HL-60/S4 treated with phorbol 12-myristate 13-acetate at 8.2 ng/mL for 4 days and 3 days (cell line): ENCODE data around the gene HSD17B1.

Source experiments
- in situ Hi-C: fragments of 300-500 bp; cut with MboI; formaldehyde crosslinking; loops from 2 replicates; pipeline ENCODE4 v1.15.0; 2022; ENCODE audit warnings: low sequenced_read_pairs

Gene HSD17B1

DNA sequence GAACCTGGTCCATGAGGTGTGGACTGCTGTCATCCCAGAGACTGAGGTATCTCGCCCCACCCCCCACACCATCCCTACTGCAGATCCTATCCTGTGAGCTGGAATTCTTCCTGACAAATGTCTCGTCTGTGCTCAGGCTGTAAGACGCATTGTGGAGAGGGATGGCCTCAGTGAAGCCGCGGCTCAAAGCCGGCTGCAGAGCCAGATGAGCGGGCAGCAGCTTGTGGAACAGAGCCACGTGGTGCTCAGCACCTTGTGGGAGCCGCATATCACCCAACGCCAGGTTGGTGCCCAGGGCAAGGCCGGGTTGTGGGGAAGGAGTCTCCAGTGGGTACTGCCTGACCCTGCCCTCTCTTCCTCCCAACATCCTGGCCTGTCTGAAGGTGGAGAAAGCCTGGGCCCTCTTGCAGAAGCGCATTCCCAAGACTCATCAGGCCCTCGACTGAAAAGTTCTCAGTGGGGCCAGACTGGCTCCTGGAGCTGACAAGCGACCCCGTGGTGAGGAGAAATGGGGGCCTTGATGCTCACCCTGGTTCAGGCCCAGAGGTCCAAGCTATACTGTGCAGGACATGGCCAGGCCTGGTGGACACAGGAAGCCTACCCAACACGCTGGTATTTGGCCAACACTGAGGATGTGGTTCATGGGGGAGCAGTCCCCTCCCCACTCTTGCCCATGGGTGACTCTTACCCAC lies 12.9 kb downstream of the HSD17B1 start:
- in situ Hi-C loops: no loop called here

DNA sequence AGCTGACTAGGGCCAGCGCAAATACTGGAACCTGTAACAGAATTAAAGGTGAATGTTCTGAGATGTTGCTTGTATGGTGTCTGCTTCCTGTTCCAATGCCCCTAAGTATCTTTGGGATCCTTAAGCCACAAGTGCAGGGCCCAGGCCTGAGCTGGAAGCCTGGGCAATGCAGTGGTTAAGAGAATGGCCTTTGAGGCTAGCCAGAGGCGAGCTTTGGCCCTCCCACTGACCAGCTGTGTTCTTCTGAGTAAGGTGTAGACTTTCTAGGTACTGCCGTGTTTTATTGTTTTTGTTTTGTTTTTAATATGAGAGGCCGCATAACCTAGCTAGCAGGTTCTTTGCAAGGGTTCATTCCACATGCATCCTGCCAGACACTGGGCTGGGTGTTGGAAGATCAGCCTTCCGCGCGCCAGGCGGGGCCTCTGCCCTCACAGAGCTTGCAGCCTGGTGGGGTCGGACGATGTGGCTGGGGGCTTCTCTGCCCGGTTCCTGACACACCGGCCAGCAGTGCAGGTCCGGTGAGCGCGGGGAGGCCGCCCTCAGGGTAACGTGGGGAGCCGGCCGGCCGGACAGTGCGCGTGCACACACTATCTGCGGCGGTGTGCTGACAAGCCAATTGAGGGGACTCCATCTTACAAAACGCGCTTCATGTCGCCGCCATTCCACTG lies 13.6 kb downstream of the HSD17B1 start:
- in situ Hi-C loops: no loop called here

DNA sequence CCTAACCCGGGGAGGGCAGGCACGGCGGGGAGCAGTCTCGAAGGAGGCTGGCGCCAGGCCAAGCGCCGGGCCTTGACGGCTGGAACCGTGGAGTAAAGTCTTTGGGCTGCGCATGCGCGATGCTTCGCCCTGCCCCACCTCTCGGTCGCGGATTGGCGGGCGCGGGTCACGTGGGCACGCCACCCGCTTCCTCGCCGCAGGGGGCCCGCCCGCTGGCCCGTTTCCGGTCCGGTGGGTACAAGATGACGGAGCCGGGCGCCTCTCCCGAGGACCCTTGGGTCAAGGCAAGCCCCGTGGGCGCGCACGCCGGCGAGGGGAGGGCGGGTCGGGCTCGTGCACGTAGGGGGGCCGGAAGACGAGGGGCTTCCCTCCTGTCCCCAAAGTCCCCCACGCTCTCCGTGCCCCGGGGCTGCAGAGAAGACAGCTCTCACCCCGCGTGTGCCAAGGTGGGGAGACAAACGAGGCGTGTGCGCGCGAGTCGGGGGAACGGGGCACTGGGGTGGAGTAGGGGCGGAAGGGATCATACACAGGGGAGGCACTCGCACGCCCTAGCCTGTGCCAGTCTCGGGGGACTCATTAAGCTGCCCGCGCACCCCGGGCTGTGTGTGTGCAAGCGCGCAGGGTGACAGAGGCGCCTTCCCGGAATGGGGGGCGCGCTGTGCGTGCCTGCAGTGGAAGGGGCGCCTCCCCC lies 14.3 kb downstream of the HSD17B1 start, which contains the start of gene MLX:
Gene MLX (plus strand): TSS at position 218 of the 691 bp plus-strand sequence. CDS start 25 bp downstream, at position 243.
- in situ Hi-C loops: no loop called here

DNA sequence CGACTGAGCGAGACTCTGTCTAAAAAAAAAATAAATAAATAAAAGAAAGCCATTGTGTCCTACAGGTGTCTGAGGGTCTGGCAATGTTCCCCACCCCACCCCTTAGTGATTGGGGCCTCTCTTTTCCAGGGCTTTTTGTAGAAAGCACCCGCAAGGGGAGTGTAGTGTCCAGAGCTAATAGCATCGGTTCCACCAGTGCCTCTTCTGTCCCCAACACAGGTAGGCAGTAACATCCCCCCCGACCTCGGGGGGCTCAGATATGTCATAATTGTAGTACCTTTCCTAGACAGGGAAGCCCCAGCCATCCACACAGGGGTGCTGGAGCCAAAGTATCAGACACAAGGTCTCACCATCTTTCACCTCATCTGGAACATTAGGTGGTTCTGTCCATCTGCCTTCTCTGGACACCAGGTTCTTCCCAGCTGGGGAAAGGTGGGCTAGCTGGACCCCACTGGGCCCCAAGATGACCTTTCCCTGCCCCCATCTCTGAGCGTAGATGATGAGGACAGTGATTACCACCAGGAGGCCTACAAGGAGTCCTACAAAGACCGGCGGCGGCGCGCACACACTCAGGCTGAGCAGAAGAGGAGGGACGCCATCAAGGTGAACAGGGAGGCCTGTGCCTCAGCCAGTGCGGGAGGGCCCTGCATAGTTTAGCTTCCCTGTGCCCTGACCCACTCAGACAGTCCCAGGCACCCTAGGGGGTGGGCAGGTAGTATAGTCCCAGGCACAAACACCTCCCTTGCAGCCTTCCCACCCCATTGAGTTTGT lies 15.8 kb downstream of the HSD17B1 start:
- in situ Hi-C loops: no loop called here

DNA sequence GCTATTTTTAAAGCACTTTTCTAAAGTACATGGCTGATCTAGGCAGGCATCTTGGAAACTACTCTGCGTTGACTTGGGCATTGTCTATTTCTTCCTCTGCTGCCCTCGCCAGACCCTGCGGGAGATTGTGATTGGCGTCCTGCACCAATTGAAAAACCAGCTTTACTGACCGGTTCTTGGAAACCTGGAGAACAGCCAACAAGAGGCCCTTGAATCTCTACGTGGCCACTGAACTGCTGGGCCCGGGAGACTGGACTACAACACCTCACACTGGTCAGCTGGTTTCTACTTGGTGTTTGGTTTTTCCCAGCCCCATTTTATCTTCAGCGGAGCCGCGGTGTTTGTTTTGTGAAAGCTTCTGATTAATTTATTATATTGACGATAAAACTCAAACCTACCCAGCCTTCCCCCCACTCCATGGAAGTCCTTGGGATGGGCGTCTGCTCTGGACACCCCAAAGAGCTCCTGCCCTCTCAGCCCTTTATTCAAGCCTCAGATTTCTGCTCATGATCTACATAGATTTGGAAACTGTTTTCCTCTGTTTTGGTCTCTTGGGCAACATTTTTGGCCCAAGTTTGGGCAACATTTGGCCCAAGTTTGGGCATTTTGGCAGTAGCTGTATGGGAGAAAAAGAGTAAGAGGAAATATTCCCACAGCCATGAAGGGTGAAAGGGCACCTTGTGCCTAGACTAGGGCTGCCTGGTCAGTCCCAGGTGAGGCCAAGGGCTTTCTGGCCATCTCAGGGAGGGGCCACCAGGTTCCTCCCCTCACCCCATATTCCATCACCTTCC lies 18.9 kb downstream of the HSD17B1 start:
- in situ Hi-C loops: no loop called here

DNA sequence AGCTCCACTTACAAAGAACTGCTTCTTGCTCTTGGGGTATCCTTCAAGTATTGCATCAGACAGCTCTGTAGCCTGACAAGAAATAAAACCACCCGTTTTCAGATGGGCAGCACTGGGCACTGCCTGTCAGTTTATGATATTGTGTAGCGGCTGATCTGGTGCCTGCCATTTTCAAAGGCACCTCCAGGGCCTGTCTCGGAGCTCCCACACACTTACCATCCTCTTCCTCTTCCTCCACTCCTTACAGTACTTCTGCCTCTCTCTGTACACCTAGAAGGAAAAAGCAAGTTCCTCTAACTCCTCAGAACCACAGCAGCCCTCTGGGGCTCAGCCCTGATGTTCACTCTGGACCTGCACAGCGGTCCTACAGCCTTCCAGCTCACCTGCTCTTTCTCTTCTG lies 20.4 kb downstream of the HSD17B1 start:
- in situ Hi-C loops: no loop called here

DNA sequence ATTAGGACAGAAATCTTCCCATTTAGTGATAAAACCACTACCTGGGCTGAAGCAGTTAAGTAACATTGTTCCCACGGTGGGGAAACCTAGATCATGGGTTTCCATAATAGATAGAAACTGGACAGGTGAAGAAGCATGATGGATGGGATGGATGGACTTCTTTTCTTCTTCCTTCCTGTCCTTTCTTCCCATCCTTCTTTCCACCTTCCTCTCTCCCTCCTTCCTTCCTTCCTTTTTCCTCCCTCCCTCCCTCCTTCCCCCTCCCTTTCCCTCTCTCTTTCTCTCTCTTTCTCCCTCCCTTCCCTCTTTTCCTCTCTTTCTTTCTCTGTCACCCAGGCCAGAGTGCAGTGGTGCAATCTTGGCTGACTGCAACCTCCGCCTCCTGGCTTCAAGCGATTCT lies 21.7 kb downstream of the HSD17B1 start:
- in situ Hi-C loops: no loop called here

DNA sequence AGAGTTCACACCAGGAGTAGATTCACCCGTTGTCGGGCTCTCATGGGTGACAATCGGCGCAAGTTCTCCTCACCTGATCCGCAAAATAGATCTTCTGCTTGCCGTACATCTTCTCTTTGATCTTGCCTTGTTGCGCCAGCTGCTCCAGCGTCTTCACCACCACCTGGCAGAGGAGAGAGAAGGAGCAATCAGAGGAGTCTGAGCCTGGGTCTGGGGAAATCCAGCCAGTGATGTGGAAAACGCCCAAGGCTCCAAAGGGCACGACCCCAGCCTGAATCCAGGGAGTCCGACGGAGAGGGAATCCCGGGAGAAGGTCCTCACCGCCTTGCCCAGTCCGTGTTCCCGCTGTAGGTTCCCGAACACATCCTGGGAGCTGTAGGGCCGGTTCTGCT lies 24.4 kb downstream of the HSD17B1 start:
- in situ Hi-C loops: no loop called here

DNA sequence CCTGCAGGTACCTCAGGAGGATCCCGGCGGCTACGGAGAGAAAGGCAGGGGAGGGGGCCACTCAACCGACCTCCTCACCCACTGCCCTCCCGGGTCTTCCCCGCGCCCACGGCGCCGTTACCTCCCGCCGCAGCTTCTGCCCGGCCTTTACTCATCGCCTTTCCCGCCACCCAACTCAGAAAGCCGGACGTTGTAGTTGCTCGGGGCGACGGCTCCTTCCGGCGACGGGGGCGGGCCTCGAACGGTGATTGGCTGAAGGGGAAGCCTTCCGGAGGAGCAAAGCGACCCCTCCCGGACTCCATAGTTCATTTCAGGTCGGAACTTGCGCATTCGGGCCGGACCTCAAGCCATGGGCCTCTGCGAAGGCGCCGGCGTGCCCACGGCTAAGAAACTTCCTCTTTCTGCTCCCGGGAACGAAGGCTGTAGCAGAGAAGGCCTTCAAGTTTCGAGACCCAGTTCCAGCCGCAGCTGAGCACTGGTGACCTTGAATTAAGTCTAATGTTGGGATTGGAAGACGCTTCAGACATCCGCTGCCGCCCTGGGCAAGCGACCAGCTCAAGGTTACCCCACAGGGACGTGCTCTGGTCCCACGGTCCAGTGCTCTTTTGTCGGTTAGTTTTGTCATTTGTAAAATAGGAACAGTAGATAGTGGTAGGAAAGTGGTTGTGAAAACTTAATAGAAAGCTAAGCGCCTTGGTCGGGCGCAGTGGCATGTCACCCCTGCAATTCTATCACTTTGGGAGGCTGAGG lies 25.0 kb downstream of the HSD17B1 start, which contains the start of gene PSMC3IP:
Gene PSMC3IP (minus strand): TSS at position 198 of the 750 bp plus-strand sequence. CDS start 43 bp downstream, at position 155.
- in situ Hi-C loops: no loop called here

DNA sequence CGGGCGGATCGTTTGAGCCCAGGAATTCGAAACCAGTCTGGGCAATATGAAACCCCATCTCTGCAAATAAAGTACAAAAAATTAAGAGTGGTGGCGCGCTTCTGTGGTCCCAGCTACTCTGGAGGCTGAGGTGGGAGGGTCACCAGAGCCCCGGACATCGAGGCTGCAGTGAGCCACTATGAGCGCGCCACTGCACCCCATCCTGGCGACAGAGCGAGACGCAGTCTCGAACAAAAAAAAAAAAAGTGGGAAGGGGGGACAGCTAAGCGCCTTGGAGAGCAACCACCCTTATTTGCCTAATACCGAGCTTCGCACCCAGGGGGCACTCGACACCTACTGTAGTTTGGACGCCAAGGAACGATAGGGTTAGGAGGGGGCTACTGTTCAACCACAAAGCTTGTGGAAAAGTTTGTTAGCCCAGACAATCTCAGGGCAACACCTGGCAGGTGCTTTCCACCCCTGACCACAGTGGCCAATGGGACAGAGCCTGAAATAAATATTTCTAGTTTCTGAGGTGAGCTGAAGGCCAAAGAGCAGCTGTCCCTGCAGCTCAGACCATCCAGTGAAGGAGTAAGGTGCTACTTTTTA lies 25.7 kb downstream of the HSD17B1 start:
- in situ Hi-C loops: no loop called here

DNA sequence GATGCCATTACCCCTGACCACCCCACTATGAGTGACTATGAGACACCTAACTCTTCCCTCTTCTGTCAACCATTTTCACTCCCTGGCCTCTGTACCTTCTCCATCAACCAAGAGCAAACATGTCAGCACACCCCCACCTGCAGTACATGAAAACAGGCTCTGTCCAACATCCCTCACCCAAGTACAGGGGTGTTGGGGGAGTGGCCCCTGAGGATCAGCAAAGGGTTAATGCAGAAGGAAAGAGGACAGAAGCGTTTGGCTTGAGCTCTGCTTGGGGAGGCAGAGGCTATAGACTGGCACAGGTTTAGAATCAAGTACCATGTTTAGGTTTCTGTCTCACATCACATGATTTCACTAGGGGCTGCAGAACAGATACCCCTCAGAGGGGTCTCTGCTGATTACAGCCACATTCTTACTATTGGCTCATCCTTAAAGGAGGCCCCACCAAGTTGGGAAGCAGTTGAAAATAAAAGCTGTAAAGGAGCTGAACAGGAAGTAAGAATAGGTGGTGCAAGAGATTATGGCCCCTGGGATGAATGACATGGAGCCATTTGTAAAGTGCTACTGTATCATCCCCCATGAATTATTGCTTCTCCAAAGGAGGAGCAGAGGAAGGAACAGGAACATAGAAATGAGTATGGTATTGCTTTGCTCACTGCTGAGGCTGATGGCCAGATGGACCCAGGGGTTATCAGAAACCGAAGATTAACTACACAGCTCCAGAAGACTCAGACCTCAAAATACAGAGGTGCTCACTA lies 27.2 kb downstream of the HSD17B1 start:
- in situ Hi-C loops: no loop called here

DNA sequence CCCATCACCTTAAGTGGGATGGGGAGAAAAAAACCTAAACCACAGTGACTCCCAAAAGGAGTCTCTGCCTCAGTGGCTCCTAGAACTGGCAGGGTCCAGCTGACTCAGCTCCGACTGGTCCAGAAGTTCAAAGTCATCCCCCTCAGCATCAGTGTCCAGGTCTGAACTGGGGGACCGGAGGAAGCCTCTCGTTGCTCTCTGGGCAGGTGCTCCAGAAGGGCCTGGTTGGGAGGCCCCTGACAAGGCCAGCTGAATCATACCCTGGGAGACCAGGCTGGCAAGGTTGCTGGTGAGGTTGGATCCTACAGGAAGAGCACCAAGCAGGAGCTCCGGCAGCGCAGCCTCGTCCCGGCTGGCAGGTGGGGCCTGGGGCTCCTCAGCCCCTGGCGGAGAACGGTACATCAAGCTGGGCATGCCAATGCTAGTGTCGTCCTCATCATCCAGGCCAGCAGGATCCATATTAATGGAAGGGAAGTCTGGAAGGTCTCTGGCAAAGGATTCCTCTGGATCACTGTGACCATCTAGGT lies 29.1 kb downstream of the HSD17B1 start:
- in situ Hi-C loops: no loop called here

DNA sequence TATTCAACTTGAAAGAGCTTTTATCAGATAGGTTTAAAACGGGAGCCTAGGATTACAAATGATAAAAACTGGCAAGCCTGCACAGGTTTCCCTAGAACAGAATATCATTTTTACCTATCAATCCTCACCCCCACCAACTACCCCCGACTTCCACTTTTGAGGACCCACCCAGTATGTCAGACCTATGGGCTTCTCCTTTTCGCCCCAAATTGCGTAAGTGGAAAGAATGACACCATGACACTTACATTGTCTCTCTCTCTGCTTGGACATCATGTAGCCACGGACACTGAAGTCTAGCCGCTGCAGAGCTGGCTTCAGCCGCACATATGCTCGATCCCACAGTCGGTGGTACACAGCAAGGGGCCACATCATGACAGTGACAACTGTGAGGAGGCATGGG lies 32.2 kb downstream of the HSD17B1 start:
- in situ Hi-C loops: no loop called here

DNA sequence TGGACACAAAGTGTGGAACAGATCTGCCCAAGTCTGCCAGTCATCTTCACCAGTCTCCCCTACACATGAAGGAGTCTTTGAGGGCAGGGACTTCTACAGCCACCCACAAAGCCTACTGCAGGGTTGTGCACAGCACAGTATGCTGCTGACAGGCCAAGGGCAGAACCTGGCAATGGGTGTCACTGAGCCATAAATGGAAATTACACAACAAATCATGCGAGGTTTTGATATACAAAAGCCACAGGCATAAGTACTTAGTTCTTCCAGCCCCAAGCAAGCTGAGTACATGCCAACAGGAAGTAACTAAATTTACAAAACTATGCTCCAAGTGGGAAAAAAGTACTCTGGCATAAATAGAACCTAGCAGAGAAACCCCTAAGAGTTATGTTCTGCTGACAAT lies 32.6 kb downstream of the HSD17B1 start:
- in situ Hi-C loops: no loop called here

DNA sequence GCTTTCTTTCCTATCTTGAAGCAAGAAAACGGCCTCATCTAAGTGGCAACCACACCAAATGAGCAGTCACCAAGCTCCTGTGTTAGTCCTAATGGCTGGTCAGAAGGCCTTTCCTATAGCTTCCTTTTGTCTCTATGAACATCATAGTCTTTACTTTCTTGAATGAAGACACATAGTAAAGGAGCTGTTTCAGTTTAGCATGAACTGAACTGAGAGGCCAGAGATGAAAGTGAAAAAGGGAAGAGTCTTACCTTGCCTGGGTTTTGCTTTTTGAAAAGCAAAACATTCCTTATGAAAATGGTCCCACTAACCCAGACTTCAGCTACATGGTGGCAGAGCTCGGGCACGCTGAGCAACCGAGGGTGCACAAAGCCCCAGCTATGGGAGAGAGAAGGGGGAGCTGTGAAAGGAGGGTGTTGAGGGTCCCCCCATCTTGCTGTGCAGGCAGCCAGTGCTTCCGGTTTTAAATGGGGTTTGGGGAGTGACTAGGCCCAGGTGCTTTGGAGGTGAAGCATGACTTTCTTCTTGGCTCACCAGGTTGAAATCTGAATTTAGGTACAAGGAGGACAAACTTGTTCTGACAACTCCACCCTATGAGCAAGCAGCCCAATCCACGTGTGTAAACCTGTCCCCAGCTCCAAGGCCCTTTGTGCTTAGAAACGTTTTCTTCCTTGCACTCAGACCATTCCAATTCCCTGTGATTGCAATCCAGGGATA lies 33.9 kb downstream of the HSD17B1 start:
- in situ Hi-C loops: no loop called here

DNA sequence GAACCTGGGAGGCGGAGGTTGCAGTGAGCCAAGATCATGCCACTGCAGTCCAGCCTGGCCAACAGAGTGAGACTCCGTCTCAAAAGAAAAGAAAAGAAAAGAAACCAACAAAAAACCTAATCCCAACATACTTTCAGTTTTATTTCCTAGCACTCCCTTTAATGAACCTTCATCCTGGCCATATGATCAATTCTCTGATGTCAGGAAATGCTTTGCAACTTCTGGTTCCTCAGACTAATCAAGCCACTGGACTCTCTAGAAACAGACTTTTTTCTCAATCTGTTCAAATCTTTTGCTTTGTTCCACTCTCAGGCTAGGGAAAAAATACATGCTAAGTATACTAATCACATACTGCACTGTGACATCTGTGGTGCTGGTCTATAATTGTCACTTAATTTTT lies 38.2 kb downstream of the HSD17B1 start:
- in situ Hi-C loops: no loop called here

DNA sequence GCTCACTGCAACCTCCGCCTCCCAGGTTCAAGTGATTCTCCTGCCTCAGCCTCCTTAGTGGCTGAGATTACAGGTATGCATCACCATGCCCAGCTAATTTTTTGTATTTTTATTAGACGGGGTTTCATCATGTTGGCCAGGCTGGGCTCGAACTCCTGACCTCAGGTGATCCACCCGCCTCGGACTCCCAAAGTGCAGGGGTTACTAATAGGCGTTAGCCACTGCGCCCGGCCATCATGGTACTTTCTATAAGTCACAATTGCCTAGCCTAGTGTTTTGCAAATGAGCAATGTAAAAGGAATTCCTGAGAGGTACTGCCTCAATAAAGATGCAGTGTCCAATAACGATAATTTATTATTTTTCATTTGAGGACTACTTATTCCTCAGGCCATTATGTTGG lies 38.7 kb downstream of the HSD17B1 start:
- in situ Hi-C loops: no loop called here

DNA sequence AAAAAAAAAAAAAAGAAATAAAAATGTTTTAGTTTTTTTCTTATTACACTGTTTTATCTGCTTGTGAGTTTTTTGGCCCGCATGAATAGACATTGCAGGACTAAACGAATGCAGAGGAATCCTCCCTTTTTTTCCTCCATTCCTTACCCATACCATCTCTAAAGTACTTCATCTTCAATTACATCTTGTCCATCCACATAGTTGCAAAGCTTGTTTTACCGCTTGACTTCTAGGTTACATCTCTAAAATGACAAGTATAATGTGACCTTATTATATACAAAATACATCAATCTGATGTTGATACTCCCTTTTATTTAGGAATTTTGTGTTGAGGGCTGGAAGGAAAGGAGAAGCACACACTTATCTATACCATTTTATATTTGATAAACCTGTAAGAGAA lies 43.7 kb downstream of the HSD17B1 start:
- in situ Hi-C loops: no loop called here
